Measurements from ENCODE around the gene FUT3.
"Not testable (repeated sequence)": the region's sequence is repeated elsewhere in the genome, so short reads cannot be mapped to it uniquely, and the experiment has no call there.

The FUT3 gene

GRCh38 chr19:5881543-5882299 is 30.5 kb upstream of the FUT3 start:
- DNase-seq (ENCODE audit: low spot score) = no peak

- DNase-seq (ENCODE audit: low spot score) = peak; percentile 58
Observed at GRCh38 chr19:5880604-5881078, 29.4 kb upstream of the FUT3 start.

- no peak for DNase-seq (ENCODE audit: low spot score)
Observed at GRCh38 chr19:5880196-5880595, 28.9 kb upstream of the FUT3 start.

- no peak for DNase-seq (ENCODE audit: low spot score)
Observed at GRCh38 chr19:5877882-5878281, 26.6 kb upstream of the FUT3 start.

GRCh38 chr19:5877427-5877826 is 26.2 kb upstream of the FUT3 start:
- DNase-seq (ENCODE audit: low spot score) = no peak

GRCh38 chr19:5874496-5874895 is 23.2 kb upstream of the FUT3 start:
- not testable (repeated sequence) for DNase-seq (ENCODE audit: low spot score)

- DNase-seq (ENCODE audit: low spot score) = no peak
Observed at GRCh38 chr19:5873617-5874199, 22.5 kb upstream of the FUT3 start.

- peak; percentile 48 for DNase-seq (ENCODE audit: low spot score)
Observed at GRCh38 chr19:5870986-5871394, 19.7 kb upstream of the FUT3 start.

GRCh38 chr19:5867201-5868136 is 16.2 kb upstream of the FUT3 start:
- no peak for DNase-seq (ENCODE audit: low spot score)

- no peak for DNase-seq (ENCODE audit: low spot score)
Observed at GRCh38 chr19:5865772-5866171, 14.5 kb upstream of the FUT3 start.

GRCh38 chr19:5864725-5865486 is 13.7 kb upstream of the FUT3 start:
- no peak for DNase-seq (ENCODE audit: low spot score)

- no peak for DNase-seq (ENCODE audit: low spot score)
Observed at GRCh38 chr19:5864013-5864720, 12.9 kb upstream of the FUT3 start.

GRCh38 chr19:5863030-5863665 is 11.9 kb upstream of the FUT3 start:
- no peak for DNase-seq (ENCODE audit: low spot score)

GRCh38 chr19:5857203-5858081 is 6.2 kb upstream of the FUT3 start:
- no peak for DNase-seq (ENCODE audit: low spot score)

- DNase-seq (ENCODE audit: low spot score) = not testable (repeated sequence)
Observed at GRCh38 chr19:5855151-5855550, 3.9 kb upstream of the FUT3 start.

GRCh38 chr19:5854121-5854520 is 2.9 kb upstream of the FUT3 start:
- DNase-seq (ENCODE audit: low spot score) = not testable (repeated sequence)

- no peak for DNase-seq (ENCODE audit: low spot score)
Observed at GRCh38 chr19:5850743-5851293, 431 bp downstream of the FUT3 start.

GRCh38 chr19:5850189-5850588 is 1.1 kb downstream of the FUT3 start:
- DNase-seq (ENCODE audit: low spot score) = no peak

- DNase-seq (ENCODE audit: low spot score) = not testable (repeated sequence)
Observed at GRCh38 chr19:5848621-5849020, 2.6 kb downstream of the FUT3 start.

Measured in HuH-7 (cell line).